Activated CD8-positive, alpha-beta memory T cell treated with anti-CD3 and anti-CD28 coated beads, Interleukin-2, amount 50 U/mL, for 4 hours (primary cell): ENCODE data around the gene ADAMTS17.

ENCODE experiments used
- DNase-seq: peaks from one replicate; pipeline ENCODE4 v3.0.0-alpha.2; 2020

ADAMTS17 gene

DNA sequence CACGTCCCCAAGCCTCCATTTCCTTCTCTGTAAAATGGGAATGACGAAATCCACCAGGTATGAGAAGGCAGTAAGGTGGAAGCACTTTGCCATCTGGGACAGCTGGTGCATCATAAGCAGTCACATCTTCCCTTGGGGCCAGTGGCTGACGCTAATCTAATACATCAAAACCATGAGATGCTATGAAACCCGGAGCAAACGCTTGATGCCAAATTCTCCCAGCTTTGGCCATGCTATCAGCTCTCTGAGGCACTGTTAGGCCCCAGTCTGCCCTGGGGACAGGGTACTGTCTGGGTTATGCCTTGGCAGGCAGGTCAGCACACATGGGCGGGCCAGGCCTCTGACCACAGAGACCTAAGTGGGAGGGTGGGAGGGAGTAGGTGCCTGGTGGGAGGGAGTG is 66.1 kb downstream of the ADAMTS17 start:
- DNase-seq = no peak

DNA sequence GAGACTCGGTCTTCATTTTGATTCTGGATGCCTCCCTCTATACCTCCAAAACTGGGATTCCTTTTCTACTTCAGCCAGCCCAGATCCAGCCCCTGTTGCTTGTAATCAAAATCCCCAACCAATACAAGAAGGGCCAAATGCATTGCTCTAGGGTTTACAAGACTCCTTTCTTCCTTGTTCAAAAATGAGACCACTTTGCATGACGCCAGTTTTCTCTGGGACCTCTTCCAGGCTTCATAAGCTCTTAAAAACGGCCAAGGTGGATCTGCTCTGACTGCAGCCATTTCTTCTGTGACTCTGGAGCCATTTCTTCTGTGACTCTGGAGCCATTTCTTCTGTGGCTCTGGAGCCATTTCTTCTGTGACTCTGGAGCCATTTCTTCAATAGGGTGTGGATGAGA is 71.9 kb downstream of the ADAMTS17 start:
- no peak for DNase-seq

DNA sequence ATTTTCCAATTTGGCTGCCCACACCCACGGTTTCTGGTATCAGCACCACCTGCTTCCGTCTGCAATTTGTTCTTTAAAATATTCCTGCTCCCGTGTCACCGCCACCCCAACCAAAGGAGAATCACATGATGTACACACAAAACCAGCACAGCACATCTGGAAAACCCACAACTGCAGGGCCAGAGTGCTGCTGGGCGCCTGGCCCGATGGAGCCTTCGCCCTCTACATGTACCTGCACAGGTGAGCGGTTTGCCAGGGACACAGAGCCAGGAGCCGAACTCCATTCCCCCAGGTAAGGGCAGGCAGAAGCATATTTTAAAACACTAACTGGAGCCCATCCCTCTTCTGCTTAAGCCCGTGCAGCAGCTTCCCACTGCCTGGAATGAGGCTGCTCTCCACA is 75.6 kb downstream of the ADAMTS17 start:
- DNase-seq = no peak

DNA sequence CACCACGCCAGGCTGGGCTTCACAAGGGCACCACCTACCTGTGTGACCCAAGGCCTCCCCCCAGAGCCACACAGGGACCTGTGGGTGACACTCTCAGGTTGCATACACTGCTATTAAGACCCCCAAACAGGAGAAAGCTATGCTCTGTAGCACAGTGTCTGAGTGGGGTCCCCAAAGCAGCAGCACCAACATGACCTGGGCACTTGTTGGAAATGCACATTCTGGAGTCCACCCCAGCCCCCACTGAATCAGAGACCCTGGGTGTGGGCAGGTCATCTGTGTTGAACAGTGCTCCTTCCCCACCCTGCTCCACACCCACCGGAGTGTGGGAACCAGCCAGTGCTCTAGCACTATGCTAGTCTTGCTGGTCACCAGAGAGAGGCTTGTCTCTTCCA is 76.1 kb downstream of the ADAMTS17 start:
- no peak for DNase-seq

DNA sequence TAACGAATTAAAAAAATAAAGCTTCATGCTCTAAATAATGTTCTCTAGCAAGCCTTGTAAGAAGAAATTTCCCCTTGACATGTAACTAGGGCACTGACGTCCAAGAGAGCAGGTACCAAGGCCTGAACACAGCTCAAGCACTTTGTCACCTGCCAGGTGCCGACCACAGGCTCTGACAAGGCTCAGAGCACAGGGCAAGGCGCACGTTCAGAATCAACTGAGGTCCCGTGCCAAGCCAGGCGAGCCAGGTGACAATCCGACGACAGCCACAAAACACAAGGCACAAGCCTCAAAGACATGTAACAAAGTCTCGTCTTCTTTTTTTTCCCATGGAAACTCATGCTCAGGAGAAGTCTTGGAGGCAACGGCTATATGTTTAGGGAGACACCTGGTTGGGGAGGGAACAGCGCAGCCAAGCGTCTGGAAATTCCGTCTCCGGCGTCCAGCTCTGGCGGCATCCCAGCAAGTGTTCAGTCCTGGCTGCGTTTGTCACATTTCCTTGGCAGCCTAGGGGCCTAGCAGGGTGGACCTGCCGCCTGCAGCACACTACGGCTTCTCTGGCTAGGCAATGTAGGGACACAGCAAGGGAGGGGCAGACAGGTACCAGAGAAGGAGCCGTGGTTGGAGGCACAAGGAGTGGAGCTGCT is 76.7 kb downstream of the ADAMTS17 start:
- no peak for DNase-seq

DNA sequence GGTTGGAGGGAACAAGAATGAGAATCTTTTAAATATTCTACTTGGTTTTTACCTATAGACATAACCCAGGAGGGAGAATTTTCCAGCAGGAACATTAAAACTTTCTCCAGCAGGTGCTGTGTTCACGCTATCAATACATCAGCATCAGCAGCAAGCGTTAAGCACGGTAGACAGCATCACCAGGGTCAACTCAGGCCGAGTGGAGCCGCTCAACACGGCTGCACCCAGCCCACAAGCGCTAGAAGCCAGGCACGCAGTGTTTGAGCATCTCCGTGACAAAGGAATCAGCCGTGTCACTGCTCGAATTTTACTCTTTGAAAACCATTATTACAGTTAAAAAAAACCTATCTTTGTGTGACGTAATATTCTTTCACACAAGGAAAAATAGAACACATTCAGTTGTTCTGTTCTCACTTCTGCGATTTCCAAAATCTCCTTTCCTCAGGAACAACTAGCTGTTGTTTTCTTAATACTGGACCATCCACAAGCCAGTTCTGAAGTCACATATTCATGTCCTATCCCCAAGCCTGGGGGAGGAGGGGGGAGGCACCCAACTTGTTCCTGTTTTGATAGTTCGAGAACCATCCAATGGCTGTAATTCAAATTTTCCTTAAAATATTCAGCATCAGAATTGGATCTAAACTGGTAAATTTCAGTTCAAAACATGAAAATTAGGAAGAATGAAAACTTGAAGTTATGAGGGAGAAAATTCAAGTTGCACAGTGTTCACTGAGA is 77.9 kb downstream of the ADAMTS17 start:
- DNase-seq = no peak

DNA sequence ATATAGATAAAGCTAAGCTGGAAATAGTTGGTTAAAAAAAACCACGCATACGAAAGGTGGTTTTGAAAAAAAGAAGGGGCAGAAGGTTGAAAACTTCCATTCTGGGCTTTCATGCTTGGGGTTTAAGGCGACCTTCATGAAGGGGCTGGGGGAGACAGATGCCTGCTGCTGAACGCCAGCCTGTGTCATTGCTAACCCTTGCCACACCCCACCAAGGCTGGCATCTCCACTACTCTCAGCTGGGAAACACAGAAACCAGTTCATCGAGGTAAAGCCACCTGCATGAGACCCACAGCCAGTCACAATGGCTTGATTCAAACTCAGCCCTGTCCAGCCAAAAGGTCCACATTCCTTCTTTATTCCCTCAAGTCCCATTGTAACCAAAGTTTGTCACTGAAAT is 78.7 kb downstream of the ADAMTS17 start:
- DNase-seq = no peak

DNA sequence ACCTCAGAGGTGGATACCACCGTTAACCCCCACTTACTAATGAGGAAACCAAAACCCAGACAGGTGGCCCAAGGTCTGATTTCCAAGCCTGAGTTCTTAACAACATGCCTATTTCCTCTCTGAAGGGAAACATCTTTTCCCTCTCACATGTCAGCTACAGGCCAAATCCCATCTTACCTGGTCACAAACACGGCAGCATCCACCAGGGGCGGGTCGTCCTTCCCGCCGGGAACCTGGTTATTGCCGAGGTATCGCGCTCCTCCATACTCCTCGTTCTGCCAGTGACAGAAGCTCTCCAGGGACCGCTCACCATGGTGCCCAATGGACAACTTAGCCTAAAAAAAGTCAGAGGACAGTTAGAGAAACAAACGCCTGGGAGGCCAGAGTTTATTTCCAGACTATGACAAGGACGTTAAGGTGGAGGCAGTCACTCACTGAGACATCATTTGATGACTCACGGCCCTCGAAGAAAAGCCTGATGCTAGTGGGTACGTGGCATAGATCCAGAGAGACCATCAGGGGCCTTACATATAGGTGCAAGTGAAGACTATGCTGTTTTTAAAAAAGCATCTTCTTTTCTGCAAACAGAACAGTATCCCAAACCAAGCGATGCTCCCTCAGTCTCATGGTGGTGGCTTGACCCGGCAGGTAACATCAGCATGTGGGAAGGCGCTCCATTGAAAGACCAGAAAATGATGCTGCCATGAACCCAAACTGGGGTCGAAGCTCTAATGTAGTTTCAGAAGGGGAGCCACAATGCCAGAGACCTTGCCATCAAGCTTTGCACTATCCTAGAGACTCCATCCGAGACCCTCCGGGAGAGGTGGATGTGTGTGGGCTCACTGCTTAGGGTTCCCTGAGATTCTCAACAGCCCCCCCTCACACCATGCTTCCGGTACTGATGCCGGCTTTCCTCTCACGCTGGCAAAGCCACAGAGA is 80.2 kb downstream of the ADAMTS17 start:
- DNase-seq = no peak

DNA sequence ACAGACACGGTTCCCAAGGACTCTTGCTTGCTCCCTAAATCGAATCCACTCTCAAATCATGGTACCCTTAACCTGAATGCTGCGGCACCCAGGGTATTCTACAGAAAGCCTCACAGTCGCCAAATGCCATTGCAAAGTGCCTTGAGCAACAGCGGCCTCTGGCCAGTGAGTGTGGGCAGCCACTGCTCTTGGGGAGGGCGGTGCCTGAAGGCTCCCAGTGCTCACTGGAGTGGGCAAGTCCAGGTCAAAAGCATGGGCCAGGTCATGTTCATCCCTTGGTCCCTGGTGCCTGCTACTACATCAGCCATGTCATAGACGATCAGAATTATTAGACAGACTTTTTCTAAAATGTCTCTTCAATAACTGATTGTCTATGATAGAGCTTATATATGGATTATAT is 82.5 kb downstream of the ADAMTS17 start:
- no peak for DNase-seq

DNA sequence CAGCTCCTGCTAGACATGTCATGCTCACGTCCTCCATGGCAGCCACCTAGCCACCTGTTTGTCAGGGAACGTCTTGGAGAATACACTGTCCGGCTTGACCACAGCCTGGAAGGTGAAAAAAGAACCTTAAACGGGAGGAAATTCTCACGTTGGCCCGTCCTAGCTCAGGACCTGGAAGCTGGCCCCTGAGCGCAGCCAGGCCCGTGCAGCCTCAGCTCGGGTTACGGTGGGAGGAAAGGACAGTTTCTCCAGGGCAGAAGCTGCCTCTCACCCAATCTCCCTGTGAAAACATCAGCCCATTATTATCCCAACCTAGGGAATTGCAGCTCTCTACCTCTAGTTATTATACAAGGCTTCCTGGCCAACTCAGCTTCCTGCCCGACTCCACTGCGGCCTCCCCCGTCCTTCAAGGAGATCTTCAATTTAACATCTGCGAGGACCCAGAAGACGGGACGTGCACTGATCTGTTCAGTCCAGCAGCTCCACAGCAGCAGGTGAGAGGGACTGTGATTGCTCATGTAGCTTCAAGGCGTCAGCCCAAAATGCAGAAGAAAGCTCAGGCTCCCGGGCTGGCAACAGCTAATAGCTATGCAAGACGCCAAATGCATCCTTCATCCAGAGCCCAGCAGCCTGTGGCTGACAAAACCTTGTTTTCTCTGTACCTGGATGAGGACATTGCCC is 84.7 kb downstream of the ADAMTS17 start:
- DNase-seq = no peak

DNA sequence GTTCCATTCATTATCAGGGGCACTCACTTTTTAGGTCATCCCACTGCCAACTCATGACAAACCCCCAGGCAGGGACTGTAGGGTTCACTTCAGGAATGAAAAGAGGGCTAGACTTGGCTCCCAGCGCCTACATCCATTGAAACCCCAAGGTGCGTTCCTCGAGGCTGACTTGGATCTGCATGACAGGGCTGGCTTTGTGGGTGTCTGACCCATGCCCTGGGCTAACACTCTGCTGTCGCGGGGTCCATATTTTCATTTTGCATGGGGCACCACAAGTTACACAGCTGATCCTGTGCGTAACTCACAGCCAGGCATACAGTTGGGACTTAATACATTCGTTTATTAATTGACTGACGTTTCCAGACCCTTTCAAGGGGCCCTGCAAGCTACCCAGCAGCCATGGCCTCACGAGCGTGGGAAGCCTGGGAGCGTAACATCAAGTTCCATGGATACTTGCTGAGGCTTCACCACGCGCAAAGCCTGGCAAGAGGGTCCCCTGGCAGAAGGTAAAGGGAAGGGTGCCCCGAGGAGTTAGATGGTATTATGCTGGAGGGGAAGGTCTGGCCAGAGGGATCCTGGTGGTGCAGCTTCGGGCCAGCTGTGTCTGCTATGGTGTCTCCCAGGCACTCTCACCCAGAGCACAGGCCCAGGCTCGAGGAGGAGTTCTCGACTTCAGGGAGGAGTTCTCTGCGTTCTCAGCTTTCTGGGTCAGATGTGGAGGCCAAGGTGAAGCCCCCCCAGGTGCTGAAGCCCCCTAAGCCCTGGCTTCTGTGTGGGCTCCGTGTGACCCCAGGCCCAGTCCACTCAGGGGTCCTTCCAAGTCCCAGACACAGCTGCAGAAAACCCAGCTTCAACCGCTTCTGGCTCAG is 85.4 kb downstream of the ADAMTS17 start:
- no peak for DNase-seq

DNA sequence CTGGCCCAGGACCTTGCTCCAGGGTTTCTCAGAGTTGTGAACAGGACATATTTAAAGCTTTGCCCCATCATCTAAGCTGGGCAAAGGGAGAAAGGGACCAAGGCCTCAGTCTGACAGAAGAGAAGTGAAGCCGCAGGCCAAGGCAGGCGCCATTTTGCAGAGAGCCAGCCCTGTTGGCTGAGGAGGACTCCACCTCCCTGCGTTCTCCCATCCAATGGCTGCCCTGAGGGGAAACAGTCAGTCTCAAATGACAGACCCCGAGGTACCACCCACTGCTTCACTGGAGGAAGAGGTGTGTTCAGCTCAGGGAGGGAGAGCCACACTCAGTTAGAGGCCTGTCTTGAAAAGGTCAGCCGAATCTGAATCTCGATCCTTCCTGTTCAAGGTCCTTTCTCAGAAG is 86.1 kb downstream of the ADAMTS17 start:
- no peak for DNase-seq

DNA sequence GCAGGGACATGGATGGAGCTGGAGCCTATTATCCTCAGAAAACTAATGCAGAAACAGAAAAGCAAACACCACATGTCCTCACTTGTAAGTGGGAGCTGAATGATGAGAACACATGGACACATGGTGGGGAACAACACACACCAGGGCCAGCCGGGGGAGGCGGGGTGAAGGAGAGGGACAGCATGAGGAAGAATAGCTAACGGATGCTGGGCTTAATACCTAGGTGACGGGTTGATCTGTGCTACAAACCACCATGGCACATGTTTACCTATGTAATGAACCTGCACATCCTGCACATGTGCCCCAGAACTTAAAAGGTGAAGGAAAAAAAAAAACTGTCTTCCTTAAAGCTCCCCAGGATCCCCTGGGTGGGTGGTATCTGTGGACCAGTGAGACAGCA is 87.1 kb downstream of the ADAMTS17 start:
- no peak for DNase-seq

DNA sequence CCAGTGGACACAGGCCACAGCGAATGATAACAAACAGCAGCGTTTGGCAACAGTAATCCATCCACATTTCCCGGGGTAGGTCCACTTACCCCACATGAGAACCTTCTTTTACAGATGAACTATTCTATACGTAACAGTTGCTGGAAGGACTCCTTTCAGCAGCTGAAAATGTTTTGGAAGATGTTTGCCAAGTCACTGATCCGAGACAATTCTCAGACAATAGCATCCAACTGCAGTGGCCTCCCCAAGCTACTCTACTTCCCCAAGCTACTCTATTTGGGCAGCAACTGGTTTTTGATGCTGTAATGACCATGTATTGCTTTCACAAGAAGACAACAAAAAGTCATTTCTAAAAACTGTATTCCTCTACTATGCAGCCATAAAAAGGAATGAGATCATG is 87.5 kb downstream of the ADAMTS17 start:
- DNase-seq = no peak

DNA sequence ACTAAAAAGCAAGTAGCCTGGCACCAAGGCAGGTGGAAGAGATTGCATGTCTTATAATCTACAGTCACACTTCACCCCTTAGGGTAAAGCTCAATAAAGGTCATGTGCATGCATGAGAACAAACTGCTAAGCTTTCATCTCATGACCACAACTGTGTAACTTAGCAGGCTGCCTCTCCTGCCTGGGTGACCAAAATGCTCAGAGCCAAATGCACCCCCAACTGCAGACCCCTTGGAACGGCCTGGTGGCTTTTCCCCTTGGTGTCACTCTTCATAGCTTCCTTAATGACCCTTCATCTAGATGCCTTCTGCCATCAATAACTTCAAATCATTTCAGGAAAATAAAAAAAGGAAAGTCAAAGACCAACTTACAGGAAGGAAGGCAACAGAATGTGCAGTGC is 88.1 kb downstream of the ADAMTS17 start:
- DNase-seq = no peak

DNA sequence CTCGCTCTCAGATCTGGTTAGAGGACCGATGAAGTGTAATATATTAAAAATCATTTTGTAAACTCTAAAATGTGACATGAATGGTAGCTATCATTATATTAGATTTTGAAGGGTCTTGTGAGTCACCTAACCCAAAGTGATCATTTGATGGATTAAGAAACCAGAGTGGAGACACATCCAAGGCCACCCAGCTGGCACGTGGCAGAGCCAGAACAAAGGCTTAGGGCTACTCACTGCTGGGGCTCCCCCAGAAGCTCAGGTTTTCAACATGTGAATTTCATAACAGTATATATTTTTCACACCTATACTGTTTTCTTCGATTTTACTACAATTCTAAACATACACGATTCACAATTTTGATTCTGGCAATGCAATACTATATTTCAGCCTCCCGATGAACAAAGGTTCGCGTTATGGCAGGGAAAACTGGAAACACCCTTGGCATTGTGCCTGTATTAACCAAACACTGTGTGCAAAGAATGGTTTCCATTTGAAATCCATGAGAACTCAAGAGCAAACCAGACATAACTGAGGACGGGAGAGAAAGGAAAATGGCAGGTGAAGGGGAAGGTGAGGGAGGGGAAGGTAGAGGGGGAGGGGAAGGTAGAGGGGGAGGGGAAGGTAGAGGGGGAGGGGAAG is 88.9 kb downstream of the ADAMTS17 start:
- DNase-seq = no peak

DNA sequence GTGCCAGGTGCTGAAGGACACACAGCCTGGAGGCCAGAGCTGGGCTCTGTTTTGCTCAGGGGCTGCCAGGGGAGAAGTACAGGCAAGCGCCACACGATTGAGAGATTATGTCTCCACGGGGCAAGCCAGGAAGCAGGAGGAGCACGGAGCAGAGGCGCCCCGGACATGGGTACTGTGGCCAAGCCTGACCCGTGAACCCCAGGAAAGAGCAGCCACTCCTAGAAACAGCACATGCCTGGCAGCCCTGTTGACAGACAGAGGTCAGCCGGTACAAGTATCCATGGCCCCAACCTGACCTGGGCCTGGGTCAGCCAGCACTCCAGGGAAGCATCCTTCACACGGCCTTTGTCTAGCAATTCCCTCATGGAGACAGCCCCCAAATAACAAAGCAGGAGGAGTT is 89.4 kb downstream of the ADAMTS17 start:
- DNase-seq = no peak

DNA sequence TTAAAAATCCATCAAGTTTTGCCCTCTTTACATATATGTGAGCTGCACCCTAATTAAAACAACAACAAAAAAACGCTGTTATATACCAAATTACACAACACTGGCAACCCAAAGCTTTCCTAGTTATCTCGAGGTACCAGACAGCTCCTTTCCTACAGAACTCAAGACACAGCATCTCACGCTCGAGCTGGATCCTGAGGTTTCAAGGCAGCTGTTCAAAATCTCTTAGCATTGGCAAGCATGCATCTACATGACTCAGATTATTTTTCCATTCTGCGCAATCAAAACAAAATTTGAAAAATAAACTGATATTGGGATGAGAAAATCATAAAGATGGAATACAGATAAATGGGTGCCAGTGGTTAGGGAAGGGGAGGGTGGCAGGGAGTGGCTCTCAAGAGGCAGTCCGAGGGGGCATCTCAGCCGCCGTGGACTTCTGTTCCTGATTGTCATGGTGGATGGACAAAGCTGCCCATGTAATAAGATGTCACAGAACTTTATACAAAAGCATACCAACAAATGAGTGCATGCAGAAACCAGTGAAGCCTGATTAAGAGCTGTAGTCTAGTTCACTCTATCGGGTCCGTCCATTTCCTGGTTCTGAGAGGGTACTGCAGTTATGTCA is 91.5 kb downstream of the ADAMTS17 start:
- no peak for DNase-seq

DNA sequence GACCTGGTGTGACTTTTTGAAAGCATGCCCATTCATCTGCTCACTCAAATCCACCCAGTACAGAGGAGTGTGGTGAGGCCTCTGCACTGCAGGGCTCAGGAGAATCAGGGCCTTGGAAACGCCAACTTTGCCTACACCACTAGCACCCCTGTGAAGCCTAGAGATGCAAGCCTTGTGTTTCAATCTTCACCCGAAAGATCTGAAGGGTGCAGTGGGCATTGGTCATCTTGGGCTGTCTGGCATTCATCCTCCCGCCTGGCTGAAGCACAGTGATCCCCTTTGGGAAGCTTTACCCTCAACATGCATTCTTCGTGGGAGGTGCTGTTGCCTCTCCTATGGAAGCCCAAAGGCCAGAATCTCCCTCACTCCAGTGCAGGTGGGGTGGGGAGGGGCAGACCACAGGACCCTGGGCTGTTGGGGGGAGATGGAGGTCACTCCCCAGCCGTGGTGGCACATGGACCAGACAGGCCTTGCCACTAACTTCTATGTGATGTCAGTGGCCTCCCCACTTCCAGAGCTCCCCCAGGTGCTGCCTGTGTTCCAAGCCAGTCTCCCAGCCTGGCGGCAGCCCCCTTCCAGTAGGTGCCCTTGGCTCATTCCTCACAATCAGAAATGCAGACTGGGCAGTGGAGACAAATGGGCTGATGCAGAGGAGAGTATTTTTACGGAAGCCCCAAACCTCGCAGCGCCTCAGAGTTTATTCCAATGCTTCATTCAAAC is 92.5 kb downstream of the ADAMTS17 start:
- DNase-seq = no peak

DNA sequence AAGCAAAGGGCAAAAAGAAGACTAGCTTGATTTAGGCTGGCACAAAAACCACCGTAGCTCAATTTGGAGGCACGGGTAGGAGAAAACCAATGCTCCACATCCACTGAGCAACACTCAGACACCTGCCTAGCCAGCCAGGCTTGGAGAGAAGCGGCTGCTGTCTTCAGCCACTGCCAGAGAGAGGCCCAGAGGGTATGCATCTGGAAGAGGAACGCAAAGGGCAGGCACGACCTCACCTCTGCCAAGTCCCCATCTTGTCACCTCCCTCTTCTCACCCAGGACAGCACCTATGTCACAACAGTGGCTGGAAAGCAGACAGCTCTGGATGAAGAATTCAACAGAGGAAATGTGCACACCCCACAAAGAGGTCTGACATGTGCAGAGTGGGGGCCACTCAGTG is 93.5 kb downstream of the ADAMTS17 start:
- no peak for DNase-seq
